Measurements from ENCODE around the gene GRIK5. TPM values are rescaled to one million over a fixed set of nuclear protein-coding genes. Genes with fewer than 3 reads are reported as not detected.
"Not testable (repeated sequence)": the region's sequence is repeated elsewhere in the genome, so short reads cannot be mapped to it uniquely, and the experiment has no call there.

GRIK5 gene
- polyA plus RNA-seq, 5 donors, result 3.8 to 8.0 (median 6.0) TPM

- DNase-seq, result no peak
Measured at GRCh38 chr19:42053037-42053935, 16.7 kb downstream of the GRIK5 start.

- no peak for DNase-seq
Measured at GRCh38 chr19:42052241-42052863, 17.7 kb downstream of the GRIK5 start.

GRCh38 chr19:42051166-42052115 is 18.6 kb downstream of the GRIK5 start:
- DNase-seq, result no peak

GRCh38 chr19:42048992-42049391 is 21.0 kb downstream of the GRIK5 start:
- no peak for DNase-seq

- DNase-seq, result no peak
Measured at GRCh38 chr19:42045575-42045974, 24.4 kb downstream of the GRIK5 start.

- no peak for DNase-seq
Measured at GRCh38 chr19:42042455-42043170, 27.4 kb downstream of the GRIK5 start.

- DNase-seq, result not testable (repeated sequence)
Measured at GRCh38 chr19:42040491-42040890, 29.5 kb downstream of the GRIK5 start.

- no peak for DNase-seq
Measured at GRCh38 chr19:42040031-42040430, 30.0 kb downstream of the GRIK5 start.

- DNase-seq, result no peak
Measured at GRCh38 chr19:42038666-42039065, 31.3 kb downstream of the GRIK5 start.

- DNase-seq, result no peak
Measured at GRCh38 chr19:42037649-42038048, 32.4 kb downstream of the GRIK5 start.

GRCh38 chr19:42034640-42035391 is 35.2 kb downstream of the GRIK5 start:
- peak; percentile 28 to 33 for DNase-seq

GRCh38 chr19:42033413-42033812 is 36.6 kb downstream of the GRIK5 start:
- no peak for DNase-seq

- no peak for DNase-seq
Measured at GRCh38 chr19:42032431-42032830, 37.6 kb downstream of the GRIK5 start.

- no peak for DNase-seq
Measured at GRCh38 chr19:42030645-42031440, 39.2 kb downstream of the GRIK5 start.

- DNase-seq, result no peak
Measured at GRCh38 chr19:42028304-42029216, 41.4 kb downstream of the GRIK5 start.

- DNase-seq, result peak; percentile 85 to 89
Measured at GRCh38 chr19:42024622-42025111, 45.3 kb downstream of the GRIK5 start.

GRCh38 chr19:42023943-42024260 is 46.1 kb downstream of the GRIK5 start:
- DNase-seq, result no peak

- no peak for DNase-seq
Measured at GRCh38 chr19:42023121-42023942, 46.7 kb downstream of the GRIK5 start.

Data from right lung (tissue), 5 donors.